GM12878 (cell line): ENCODE results near the gene DDX50. TPM values are rescaled to one million over a fixed set of nuclear protein-coding genes. Genes with fewer than 3 reads are reported as not detected.
A peak's percentile ranks its signal among the peaks of the same experiment; 100 is the strongest.

ENCODE experiments used
- ATAC-seq: fragments of 200-7000 bp; cut with Tn5 transposase; 3 replicates; pipeline ENCODE4 v1.9.1; 2020; ENCODE audit warnings: mild to moderate bottlenecking, moderate library complexity
- BruUV-seq: library from RNA; stranded (reverse); fragments of 400-500 nt; replicated peaks from 2 replicates; lab custom pipeline; 2021; lab: Mats Ljungman, UMichigan
- CTCF ChIA-PET: fragments of 300-600 bp; sonication (Branson Sonifier 250); formaldehyde crosslinking; extraction: SDS; loops from one replicate; lab custom pipeline; 2021; ENCODE audit warnings: inconsistent platforms; lab: Yijun Ruan, JAX
- POLR2A ChIA-PET: fragments of 350-600 bp; formaldehyde crosslinking; extraction: SDS; loops from one replicate; lab custom pipeline; 2021; ENCODE audit warnings: inconsistent platforms; lab: Charles Lee
- RAD21 ChIA-PET: fragments of 300-600 bp; sonication (Branson Sonifier 250); formaldehyde crosslinking; loops from one replicate; lab custom pipeline; 2023; ENCODE audit warnings: antibody characterized with exemption; ENCODE audit not compliant: unreplicated experiment; lab: Charles Lee
- SMC1A ChIA-PET: fragments of 300-600 bp; sonication (Branson Sonifier 250); formaldehyde crosslinking; loops from one replicate; lab custom pipeline; 2023; ENCODE audit not compliant: unreplicated experiment, uncharacterized antibody; lab: Charles Lee
- DNase-seq: peaks from one replicate; pipeline ENCODE4 v3.0.0-alpha.2; 2011; ENCODE audit warnings: low read depth, low spot score
- FAIRE-seq: peaks from 3 replicates; lab custom pipeline; 2011; peaks lifted over from hg19 to GRCh38; lab: Jason Lieb, UNC
- H2AFZ ChIP-seq: 2 replicates; pipeline ENCODE4 v1.6.0; 2011; ENCODE audit warnings: low read depth, low read length, control low read depth; ENCODE audit not compliant: control insufficient read depth
- H3K27ac ChIP-seq: 2 replicates; pipeline ENCODE4 v1.5.1; 2011; ENCODE audit warnings: control low read depth; ENCODE audit not compliant: control insufficient read depth, insufficient read depth
- H3K27me3 ChIP-seq, 2 experiments: replicated peaks in 1 of 2; 2 replicates each; pipeline versions ENCODE4 v1.6.0 to v1.6.1; 2011; ENCODE audit warnings: low read length in 1 of 2; ENCODE audit not compliant: control insufficient read depth in 2 of 2, insufficient read depth in 2 of 2
- H3K36me3 ChIP-seq, 2 experiments: 2 replicates each; pipeline ENCODE4 v1.5.1; 2011; ENCODE audit warnings: low read length in 1 of 2; ENCODE audit not compliant: control insufficient read depth in 2 of 2, insufficient read depth in 2 of 2
- H3K4me1 ChIP-seq: 2 replicates; pipeline ENCODE4 v1.6.1; 2011; ENCODE audit warnings: mild to moderate bottlenecking, low read length, moderate library complexity, mixed read lengths; ENCODE audit not compliant: control insufficient read depth, insufficient read depth
- H3K4me2 ChIP-seq: 2 replicates; pipeline ENCODE4 v1.6.0; 2011; ENCODE audit warnings: control low read depth; ENCODE audit not compliant: control insufficient read depth, insufficient read depth
- H3K4me3 ChIP-seq: fragments of 200-600 bp; sonication (generic); 2 replicates; pipeline ENCODE4 v1.5.1; 2016
- H3K79me2 ChIP-seq: 2 replicates; pipeline ENCODE4 v1.6.0; 2011; ENCODE audit warnings: low read length; ENCODE audit not compliant: control insufficient read depth, insufficient read depth
- H3K9ac ChIP-seq: 2 replicates; pipeline ENCODE4 v1.8.0; 2011; ENCODE audit warnings: low read length, control low read depth, mixed read lengths; ENCODE audit not compliant: control insufficient read depth, insufficient read depth
- H3K9me3 ChIP-seq: replicated peaks from 3 replicates; pipeline ENCODE4 v1.5.1; 2011; ENCODE audit warnings: mild to moderate bottlenecking, low read length; ENCODE audit not compliant: control insufficient read depth, insufficient read depth
- H4K20me1 ChIP-seq: 2 replicates; pipeline ENCODE4 v1.6.0; 2011; ENCODE audit not compliant: control insufficient read depth, insufficient read depth
- BACH1 ChIP-seq: fragments of 450-650 bp; IDR thresholded peaks from 2 replicates; pipeline ENCODE4 v1.6.1; 2017; ENCODE audit warnings: mild to moderate bottlenecking, borderline replicate concordance
- CHD1 ChIP-seq: IDR thresholded peaks from 2 replicates; pipeline ENCODE4 v1.6.1; 2012; ENCODE audit warnings: low read depth, low read length, improper control_type of control experiment
- CHD4 ChIP-seq: fragments of 200-600 bp; sonication (generic); IDR thresholded peaks from 2 replicates; pipeline ENCODE4 v1.6.1; 2016; ENCODE audit warnings: mild to moderate bottlenecking
- ELK1 ChIP-seq: IDR thresholded peaks from 2 replicates; pipeline ENCODE4 v1.6.1; 2012; ENCODE audit warnings: low read depth, low read length, improper control_type of control experiment
- IRF3 ChIP-seq: fragments of 450-650 bp; IDR thresholded peaks from 2 replicates; pipeline ENCODE4 v1.6.1; 2014; ENCODE audit warnings: mild to moderate bottlenecking
- KLF5 ChIP-seq: fragments of 450-650 bp; IDR thresholded peaks from 2 replicates; pipeline ENCODE4 v1.6.1; 2014; ENCODE audit warnings: mild to moderate bottlenecking; ENCODE audit not compliant: partially characterized antibody
- MEF2A ChIP-seq: IDR thresholded peaks from 2 replicates; pipeline ENCODE4 v1.6.1; 2011; ENCODE audit warnings: low read depth, mild to moderate bottlenecking, low read length, moderate library complexity; ENCODE audit not compliant: insufficient read depth
- POLR2A ChIP-seq: IDR thresholded peaks from 2 replicates; pipeline ENCODE4 v1.6.1; 2011; ENCODE audit warnings: low read depth, mild to moderate bottlenecking, low read length
- SREBF1 ChIP-seq: IDR thresholded peaks from 2 replicates; pipeline ENCODE4 v1.6.1; 2012; ENCODE audit warnings: mild to moderate bottlenecking, low read length
- ZNF207 ChIP-seq: fragments of 450-650 bp; IDR thresholded peaks from 2 replicates; pipeline ENCODE4 v1.6.1; 2014; ENCODE audit warnings: antibody characterized with exemption, mild to moderate bottlenecking, borderline replicate concordance
- ZNF217 ChIP-seq: fragments of 450-650 bp; IDR thresholded peaks from 2 replicates; pipeline ENCODE4 v1.6.1; 2017; ENCODE audit warnings: antibody characterized with exemption, mild to moderate bottlenecking
- WGBS: methylation state at CpG from one replicate; pipeline ENCODE4 v1.1.6; 2016; ENCODE audit warnings: low lambda C conversion rate; ENCODE audit not compliant: insufficient replicate concordance, insufficient coverage; ENCODE audit errors: missing lambda C conversion rate; 5-methylcytosine and 5-hydroxymethylcytosine counted together
- in situ Hi-C: fragments of 300-500 bp; cut with MboI; formaldehyde crosslinking; loops from 9 replicates; pipeline ENCODE4 v1.14.3; 2018; ENCODE audit warnings: mixed read lengths
- intact Hi-C: fragments of 100-400 bp; cut with micrococcal nuclease; formaldehyde crosslinking; loops from one replicate; pipeline ENCODE4 v1.14.2; 2022; ENCODE audit not compliant: unreplicated experiment
- polyA plus RNA-seq, 11 experiments: library from polyadenylated mRNA; depleted of rRNA in 4 of 11; unstranded in 6 of 11; stranded (reverse) in 5 of 11; fragments of >200 nt; fragmentation: Nextera tagmentation in 4 of 11; fragmentation: Illumina TruSeq in 1 of 11; extraction: Ambion mirVana in 4 of 11; extraction: Trizol in 1 of 11; gene quantifications; 1 replicate in 1 of 11; 2 replicates in 10 of 11; pipeline versions ENCODE4 v1.2.1 to v1.2.3, GENCODE V29; 2011 to 2016; ENCODE audit warnings: inconsistent platforms in 2 of 11, missing spikeins in 2 of 11, low read depth in 1 of 11
- total RNA-seq, 4 experiments: library from RNA; depleted of rRNA in 3 of 4; stranded (reverse); fragments of >200 nt in 3 of 4; fragmentation: Illumina TruSeq in 1 of 4; extraction: Trizol in 1 of 4; gene quantifications; 2 replicates each; pipeline versions ENCODE4 v1.2.1 to v1.2.3, GENCODE V29; 2013 to 2021
- TF ChIP-seq, protein P1 (sequence below): fragments of 450-650 bp; IDR thresholded peaks from 2 replicates; pipeline ENCODE4 v1.6.1; 2016; ENCODE audit warnings: mild to moderate bottlenecking
- TF ChIP-seq, protein P2 (sequence below): fragments of 450-650 bp; IDR thresholded peaks from 2 replicates; pipeline ENCODE4 v1.6.1; 2016; ENCODE audit warnings: mild to moderate bottlenecking, moderate library complexity, borderline replicate concordance
- TF ChIP-seq, protein P3 (sequence below): fragments of 150-350 bp; IDR thresholded peaks from 2 replicates; pipeline ENCODE4 v1.6.1; 2014; ENCODE audit warnings: mild to moderate bottlenecking, low read depth, low read length

The DDX50 gene
- total and polyA plus RNA-seq, 10 of the 15 experiments (the other 5 are each of a cell fraction or from before 2014, with no cell fraction given): 24.9 to 52.0 (median 36.8) TPM

DNA sequence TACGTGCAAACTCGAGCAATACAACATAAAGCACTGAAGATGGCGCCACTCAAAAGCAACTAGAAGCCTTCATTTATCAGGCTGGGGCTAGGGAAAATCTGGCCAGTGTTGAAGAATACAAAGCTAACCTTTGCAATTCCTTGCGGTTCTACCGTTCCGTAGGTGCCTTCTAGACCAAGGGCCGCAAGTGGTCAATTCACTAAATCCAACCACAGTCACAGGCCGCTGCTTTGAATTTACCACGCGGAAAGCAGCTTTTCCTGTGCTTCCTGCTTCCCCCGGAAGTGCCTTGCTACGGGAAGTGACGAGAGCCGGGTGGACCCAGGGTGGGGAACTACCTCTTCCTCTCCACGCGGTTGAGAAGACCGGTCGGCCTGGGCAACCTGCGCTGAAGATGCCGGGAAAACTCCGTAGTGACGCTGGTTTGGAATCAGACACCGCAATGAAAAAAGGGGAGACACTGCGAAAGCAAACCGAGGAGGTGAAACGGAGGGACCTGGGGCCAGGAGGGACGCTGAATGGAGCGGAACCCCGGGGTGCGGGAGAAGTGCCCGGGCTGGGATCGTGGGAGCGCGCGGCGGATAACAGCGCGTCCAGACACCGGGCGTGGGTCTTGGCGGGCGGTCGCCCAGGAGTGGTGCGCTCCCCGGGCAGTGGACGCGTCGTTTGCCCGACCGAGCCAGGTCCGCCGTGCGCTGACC lies 54.9 kb downstream of the DDX50 start, which contains the start of gene DDX21:
Gene DDX21, plus strand, starts transcription at position 339 of the 701 bp plus-strand sequence. Its CDS starts 56 bp downstream, at position 395.
- POLR2A ChIA-PET: interaction anchor here (0.6 to 1.9 kb wide), 7 partner anchors 32 to 286 kb away, joined by 3 to 6 read pairs (median 4); no protein-coding TSS in a partner anchor
- SMC1A ChIA-PET: interaction anchor here (0.7 to 1.7 kb wide), 9 partner anchors 12 to 276 kb away, joined by 3 to 6 read pairs (median 3); no protein-coding TSS in a partner anchor
- TSS peak; percentile 81 for BruUV-seq
- H3K27ac ChIP-seq: peak within 1 kb of the TSS; percentile 94
- CTCF ChIA-PET: interaction anchor here (0.6 to 2.8 kb wide), 20 partner anchors 12 to 448 kb away, joined by 3 to 14 read pairs (median 4); no protein-coding TSS in a partner anchor
- H2AFZ ChIP-seq: peak within 1 kb of the TSS; percentile 86
- ATAC-seq (peak; percentile 87), DNase-seq (peak; percentile 76), FAIRE-seq (peak; percentile 87)
- H4K20me1 ChIP-seq: no peaks in the 10 kb centered on the region
- H3K9me3 ChIP-seq: no peaks in the 10 kb centered on the region
- H3K79me2 ChIP-seq: peaks cover 58% of the 10 kb centered on the region
- RAD21 ChIA-PET: interaction anchor here (0.7 to 2.0 kb wide), 11 partner anchors 29 to 472 kb away, joined by 3 to 6 read pairs (median 3); partner anchors contain the start of genes SRGN and SUPV3L1
- under 1% methylated on average over 53 of the region's 53 CpGs for WGBS
- intact Hi-C loops (loop anchor here (2.0 kb wide), 1 partner anchor 137 kb away; no protein-coding TSS in a partner anchor), in situ Hi-C loops (no loop called here)
- no peaks in the 10 kb centered on the region for H3K4me1 ChIP-seq
- H3K27me3 ChIP-seq: no peaks in the 10 kb centered on the region
- peak within 1 kb of the TSS; percentile 92 for H3K9ac ChIP-seq
- peak within 1 kb of the TSS; percentile 71 for H3K4me2 ChIP-seq
- H3K36me3 ChIP-seq: no peaks in the 10 kb centered on the region
- peak within 1 kb of the TSS; percentile 93 for H3K4me3 ChIP-seq
- TF ChIP-seq ELK1: peak; percentile 39; the same call in 1 of the 2 replicates
- 0 out of 2 replicates have a peak, but pooled peaks have one; percentile 18 for TF ChIP-seq MEF2A
- no peak for TF ChIP-seq ZNF217
- TF ChIP-seq, protein P1, sequence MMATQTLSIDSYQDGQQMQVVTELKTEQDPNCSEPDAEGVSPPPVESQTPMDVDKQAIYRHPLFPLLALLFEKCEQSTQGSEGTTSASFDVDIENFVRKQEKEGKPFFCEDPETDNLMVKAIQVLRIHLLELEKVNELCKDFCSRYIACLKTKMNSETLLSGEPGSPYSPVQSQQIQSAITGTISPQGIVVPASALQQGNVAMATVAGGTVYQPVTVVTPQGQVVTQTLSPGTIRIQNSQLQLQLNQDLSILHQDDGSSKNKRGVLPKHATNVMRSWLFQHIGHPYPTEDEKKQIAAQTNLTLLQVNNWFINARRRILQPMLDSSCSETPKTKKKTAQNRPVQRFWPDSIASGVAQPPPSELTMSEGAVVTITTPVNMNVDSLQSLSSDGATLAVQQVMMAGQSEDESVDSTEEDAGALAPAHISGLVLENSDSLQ: peak; percentile 37; the same call in 1 of the 2 replicates
- peak; percentile 90; the same call in 1 of the 2 replicates for TF ChIP-seq ZNF207
- no peak for TF ChIP-seq KLF5
- TF ChIP-seq CHD1: no peak
- no peak for TF ChIP-seq CHD4
- TF ChIP-seq, protein P2, sequence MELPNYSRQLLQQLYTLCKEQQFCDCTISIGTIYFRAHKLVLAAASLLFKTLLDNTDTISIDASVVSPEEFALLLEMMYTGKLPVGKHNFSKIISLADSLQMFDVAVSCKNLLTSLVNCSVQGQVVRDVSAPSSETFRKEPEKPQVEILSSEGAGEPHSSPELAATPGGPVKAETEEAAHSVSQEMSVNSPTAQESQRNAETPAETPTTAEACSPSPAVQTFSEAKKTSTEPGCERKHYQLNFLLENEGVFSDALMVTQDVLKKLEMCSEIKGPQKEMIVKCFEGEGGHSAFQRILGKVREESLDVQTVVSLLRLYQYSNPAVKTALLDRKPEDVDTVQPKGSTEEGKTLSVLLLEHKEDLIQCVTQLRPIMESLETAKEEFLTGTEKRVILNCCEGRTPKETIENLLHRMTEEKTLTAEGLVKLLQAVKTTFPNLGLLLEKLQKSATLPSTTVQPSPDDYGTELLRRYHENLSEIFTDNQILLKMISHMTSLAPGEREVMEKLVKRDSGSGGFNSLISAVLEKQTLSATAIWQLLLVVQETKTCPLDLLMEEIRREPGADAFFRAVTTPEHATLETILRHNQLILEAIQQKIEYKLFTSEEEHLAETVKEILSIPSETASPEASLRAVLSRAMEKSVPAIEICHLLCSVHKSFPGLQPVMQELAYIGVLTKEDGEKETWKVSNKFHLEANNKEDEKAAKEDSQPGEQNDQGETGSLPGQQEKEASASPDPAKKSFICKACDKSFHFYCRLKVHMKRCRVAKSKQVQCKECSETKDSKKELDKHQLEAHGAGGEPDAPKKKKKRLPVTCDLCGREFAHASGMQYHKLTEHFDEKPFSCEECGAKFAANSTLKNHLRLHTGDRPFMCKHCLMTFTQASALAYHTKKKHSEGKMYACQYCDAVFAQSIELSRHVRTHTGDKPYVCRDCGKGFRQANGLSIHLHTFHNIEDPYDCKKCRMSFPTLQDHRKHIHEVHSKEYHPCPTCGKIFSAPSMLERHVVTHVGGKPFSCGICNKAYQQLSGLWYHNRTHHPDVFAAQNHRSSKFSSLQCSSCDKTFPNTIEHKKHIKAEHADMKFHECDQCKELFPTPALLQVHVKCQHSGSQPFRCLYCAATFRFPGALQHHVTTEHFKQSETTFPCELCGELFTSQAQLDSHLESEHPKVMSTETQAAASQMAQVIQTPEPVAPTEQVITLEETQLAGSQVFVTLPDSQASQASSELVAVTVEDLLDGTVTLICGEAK: peak; percentile 97
- peak; percentile 94 for TF ChIP-seq POLR2A
- TF ChIP-seq, protein P3, sequence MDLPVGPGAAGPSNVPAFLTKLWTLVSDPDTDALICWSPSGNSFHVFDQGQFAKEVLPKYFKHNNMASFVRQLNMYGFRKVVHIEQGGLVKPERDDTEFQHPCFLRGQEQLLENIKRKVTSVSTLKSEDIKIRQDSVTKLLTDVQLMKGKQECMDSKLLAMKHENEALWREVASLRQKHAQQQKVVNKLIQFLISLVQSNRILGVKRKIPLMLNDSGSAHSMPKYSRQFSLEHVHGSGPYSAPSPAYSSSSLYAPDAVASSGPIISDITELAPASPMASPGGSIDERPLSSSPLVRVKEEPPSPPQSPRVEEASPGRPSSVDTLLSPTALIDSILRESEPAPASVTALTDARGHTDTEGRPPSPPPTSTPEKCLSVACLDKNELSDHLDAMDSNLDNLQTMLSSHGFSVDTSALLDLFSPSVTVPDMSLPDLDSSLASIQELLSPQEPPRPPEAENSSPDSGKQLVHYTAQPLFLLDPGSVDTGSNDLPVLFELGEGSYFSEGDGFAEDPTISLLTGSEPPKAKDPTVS: no peak
- peak; percentile 64; the same call in 1 of the 2 replicates for TF ChIP-seq BACH1
- no peak for TF ChIP-seq SREBF1
- TF ChIP-seq IRF3: no peak
